Endothelial cell (in vitro differentiated cells): ENCODE results near the gene MYO16. TPM values are rescaled to one million over a fixed set of nuclear protein-coding genes. Genes with fewer than 3 reads are reported as not detected.

Source experiments
- DNase-seq: peaks from one replicate; pipeline ENCODE4 v3.0.0; 2021; ENCODE audit warnings: low spot score
- H3K27ac Mint-ChIP-seq: one replicate; pipeline ENCODE4 v1.8.0; 2021; ENCODE audit warnings: mixed read lengths, inconsistent platforms; ENCODE audit not compliant: unreplicated experiment
- H3K27me3 Mint-ChIP-seq: one replicate; pipeline ENCODE4 v1.8.0; 2021; ENCODE audit warnings: mild to moderate bottlenecking, moderate library complexity, mixed read lengths, inconsistent platforms; ENCODE audit not compliant: unreplicated experiment
- H3K36me3 Mint-ChIP-seq: one replicate; pipeline ENCODE4 v1.8.0; 2021; ENCODE audit warnings: mild to moderate bottlenecking, low read depth, mixed read lengths, inconsistent platforms; ENCODE audit not compliant: unreplicated experiment
- H3K4me1 Mint-ChIP-seq: one replicate; pipeline ENCODE4 v1.8.0; 2021; ENCODE audit warnings: mild to moderate bottlenecking, mixed read lengths, inconsistent platforms; ENCODE audit not compliant: unreplicated experiment
- H3K4me3 Mint-ChIP-seq: one replicate; pipeline ENCODE4 v1.8.0; 2021; ENCODE audit warnings: mild to moderate bottlenecking, mixed read lengths, inconsistent platforms; ENCODE audit not compliant: unreplicated experiment
- H3K9me3 Mint-ChIP-seq: one replicate; pipeline ENCODE4 v1.8.0; 2021; ENCODE audit warnings: mixed read lengths, inconsistent platforms; ENCODE audit not compliant: unreplicated experiment
- total RNA-seq: library from RNA; stranded (reverse); fragmentation: NEBNext Ultra II Directional; extraction: Animal tissue kit (Norgen Biotek cat#: 25700); gene quantifications from one replicate; pipeline ENCODE4 v1.2.1, GENCODE V29; 2021; ENCODE audit not compliant: unreplicated experiment
- TF ChIP-seq, protein P1 (sequence below): fragments of 200-600 bp; sonication (generic); IDR thresholded peaks from one replicate; pipeline ENCODE4 v1.5.0; 2021; ENCODE audit warnings: antibody characterized with exemption; ENCODE audit not compliant: unreplicated experiment

MYO16 gene
- total RNA-seq, 1 donor from 2014 or later, result 1.4 TPM

DNA sequence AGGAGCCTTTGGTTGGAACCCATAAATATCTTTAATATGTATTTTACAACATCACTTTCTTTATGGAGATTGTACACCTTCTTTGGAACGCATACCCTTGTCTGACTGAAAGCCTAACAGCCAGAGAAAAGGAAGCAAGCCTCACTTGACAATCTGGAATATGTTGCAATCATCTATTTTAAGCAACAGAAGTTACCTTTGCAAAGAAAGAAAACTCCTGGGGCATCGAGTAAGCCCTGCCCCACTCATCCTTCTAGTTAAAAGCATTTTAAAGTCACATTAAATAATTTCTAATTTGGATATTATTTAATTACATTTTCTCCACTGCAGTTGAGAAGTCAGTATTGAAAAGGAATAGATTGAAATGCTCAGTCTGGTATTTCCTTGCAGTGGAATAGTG is 542.7 kb downstream of the MYO16 start:
- no peaks in the 10 kb centered on the region for H3K4me1 Mint-ChIP-seq
- H3K9me3 Mint-ChIP-seq, result no peaks in the 10 kb centered on the region
- H3K27me3 Mint-ChIP-seq, result no peaks in the 10 kb centered on the region
- no peak for DNase-seq
- H3K4me3 Mint-ChIP-seq, result no peak overlapping the region
- TF ChIP-seq, protein P1, sequence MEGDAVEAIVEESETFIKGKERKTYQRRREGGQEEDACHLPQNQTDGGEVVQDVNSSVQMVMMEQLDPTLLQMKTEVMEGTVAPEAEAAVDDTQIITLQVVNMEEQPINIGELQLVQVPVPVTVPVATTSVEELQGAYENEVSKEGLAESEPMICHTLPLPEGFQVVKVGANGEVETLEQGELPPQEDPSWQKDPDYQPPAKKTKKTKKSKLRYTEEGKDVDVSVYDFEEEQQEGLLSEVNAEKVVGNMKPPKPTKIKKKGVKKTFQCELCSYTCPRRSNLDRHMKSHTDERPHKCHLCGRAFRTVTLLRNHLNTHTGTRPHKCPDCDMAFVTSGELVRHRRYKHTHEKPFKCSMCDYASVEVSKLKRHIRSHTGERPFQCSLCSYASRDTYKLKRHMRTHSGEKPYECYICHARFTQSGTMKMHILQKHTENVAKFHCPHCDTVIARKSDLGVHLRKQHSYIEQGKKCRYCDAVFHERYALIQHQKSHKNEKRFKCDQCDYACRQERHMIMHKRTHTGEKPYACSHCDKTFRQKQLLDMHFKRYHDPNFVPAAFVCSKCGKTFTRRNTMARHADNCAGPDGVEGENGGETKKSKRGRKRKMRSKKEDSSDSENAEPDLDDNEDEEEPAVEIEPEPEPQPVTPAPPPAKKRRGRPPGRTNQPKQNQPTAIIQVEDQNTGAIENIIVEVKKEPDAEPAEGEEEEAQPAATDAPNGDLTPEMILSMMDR, result no peak
- H3K36me3 Mint-ChIP-seq, result no peaks in the 10 kb centered on the region
- no peak overlapping the region for H3K27ac Mint-ChIP-seq

DNA sequence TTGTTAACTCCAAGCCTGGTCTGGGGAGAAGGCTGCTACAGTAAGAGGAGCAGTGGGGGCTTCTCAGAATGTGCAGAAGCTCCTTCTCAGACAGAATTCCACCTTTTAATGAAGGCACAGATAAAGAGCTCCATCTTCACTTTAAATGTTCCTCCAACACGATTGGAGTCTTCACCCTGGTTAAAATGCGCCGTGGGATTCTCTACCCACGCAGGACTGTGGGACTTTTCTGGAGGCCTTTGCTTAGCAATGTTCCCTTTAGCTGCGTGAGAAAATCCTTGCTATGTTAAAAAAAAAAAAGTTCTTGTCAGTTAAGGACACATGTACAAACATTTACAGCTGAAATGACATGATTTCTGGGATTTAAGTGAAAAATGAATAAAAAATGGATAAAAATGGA is 546.3 kb downstream of the MYO16 start:
- no peak for DNase-seq
- H3K4me3 Mint-ChIP-seq, result no peak overlapping the region
- H3K36me3 Mint-ChIP-seq, result no peaks in the 10 kb centered on the region
- peaks cover under 1% of the 10 kb centered on the region for H3K4me1 Mint-ChIP-seq
- TF ChIP-seq, protein P1, result no peak
- H3K27ac Mint-ChIP-seq, result no peak overlapping the region
- no peaks in the 10 kb centered on the region for H3K9me3 Mint-ChIP-seq
- no peaks in the 10 kb centered on the region for H3K27me3 Mint-ChIP-seq

DNA sequence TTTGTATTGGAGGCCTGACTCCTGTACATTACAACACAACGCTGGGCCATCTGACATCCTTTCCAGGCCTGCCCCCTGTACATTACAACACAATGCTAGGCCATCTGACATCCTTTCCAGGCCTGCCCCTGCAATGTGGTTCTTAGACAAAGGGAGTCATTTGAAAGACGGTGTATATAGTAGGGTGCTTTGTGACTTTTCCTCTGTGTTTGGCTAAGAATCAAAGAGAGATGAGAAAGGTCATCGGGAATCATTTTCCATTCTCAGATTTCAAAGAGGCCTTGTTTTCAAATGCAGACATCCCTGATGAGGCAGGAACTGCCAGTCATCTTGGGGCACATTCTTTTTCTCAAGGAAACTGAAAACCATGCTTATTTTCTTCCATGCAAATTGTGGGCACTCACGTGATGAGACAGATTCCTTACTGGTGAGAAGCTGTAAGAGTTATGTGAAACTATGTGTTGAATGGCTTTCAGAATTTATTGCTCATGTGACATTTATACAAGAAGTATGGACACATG is 551.6 kb downstream of the MYO16 start:
- H3K4me3 Mint-ChIP-seq, result no peak overlapping the region
- H3K27me3 Mint-ChIP-seq, result no peaks in the 10 kb centered on the region
- peaks cover 5% of the 10 kb centered on the region for H3K4me1 Mint-ChIP-seq
- no peak for DNase-seq
- no peaks in the 10 kb centered on the region for H3K36me3 Mint-ChIP-seq
- no peaks in the 10 kb centered on the region for H3K9me3 Mint-ChIP-seq
- TF ChIP-seq, protein P1, result no peak
- H3K27ac Mint-ChIP-seq, result no peak overlapping the region

DNA sequence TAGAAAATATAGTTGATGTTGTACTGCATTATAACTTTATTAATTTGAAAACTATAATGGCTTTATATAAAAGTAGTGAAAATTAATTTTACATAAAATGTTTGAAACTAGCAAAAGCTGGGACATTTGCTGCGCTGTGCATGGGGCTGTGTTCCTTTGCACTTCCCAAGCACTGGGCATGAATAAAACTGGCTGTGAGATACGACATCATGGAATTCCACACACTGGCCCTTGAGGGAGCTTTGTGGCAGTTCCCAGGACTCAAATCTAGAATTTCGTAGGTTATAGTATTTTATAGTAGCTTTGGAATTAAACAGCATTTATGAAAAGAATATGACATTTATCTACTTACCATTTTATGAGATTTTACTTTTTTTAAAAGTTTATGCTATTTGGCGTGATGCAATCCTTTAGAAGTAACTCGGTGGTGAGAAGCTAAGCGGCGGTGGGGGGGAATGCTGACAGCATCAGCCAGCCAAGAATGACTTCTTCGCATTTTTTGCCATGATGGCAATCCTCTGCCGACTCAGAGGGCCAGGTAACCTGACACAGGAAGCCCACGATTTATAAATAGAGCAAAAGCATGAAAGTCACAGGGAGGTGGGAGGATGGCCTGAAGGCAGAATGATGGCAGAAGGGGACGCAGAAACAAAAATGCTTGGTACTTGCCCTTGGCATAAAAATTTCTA is 553.5 kb downstream of the MYO16 start:
- TF ChIP-seq, protein P1, result no peak
- Mint-ChIP-seq H3K27ac (no peak overlapping the region), H3K27me3 (no peaks in the 10 kb centered on the region), H3K4me1 (peaks cover 5% of the 10 kb centered on the region), H3K4me3 (no peak overlapping the region), H3K36me3 (no peaks in the 10 kb centered on the region), H3K9me3 (no peaks in the 10 kb centered on the region)
- DNase-seq, result no peak

DNA sequence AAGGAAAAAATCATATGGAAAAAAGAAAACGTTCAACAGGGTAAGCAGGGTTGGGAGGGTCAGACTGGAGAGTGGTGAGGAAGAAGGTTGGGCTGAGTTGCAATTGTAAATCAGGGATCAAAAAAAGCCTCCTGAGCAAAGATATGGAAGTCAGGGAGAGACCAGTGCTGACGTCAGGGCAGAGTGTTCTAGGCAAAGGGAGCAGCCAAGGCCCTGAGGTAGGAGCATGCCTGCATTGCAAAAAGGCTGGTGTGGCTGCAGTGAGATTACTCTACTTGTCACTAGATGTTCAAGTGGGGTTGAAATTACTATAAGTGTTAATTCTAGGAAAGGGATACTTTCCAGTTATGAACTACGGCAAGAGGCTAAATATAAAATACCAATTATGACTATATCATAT is 562.0 kb downstream of the MYO16 start:
- H3K4me3 Mint-ChIP-seq, result no peak overlapping the region
- no peaks in the 10 kb centered on the region for H3K9me3 Mint-ChIP-seq
- H3K4me1 Mint-ChIP-seq, result no peaks in the 10 kb centered on the region
- peaks cover 3% of the 10 kb centered on the region for H3K27me3 Mint-ChIP-seq
- TF ChIP-seq, protein P1, result no peak
- no peak for DNase-seq
- H3K27ac Mint-ChIP-seq, result no peak overlapping the region
- H3K36me3 Mint-ChIP-seq, result no peaks in the 10 kb centered on the region
